IMR-90 (cell line): ENCODE data around the gene ME3. TPM values are rescaled to one million over a fixed set of nuclear protein-coding genes. Genes with fewer than 3 reads are reported as not detected.

Experiments used
- ATAC-seq: fragments of 200-7000 bp; cut with Tn5 transposase; 2 replicates; pipeline ENCODE4 v1.9.1; 2020; ENCODE audit warnings: low read depth, mild to moderate bottlenecking, moderate library complexity
- BruUV-seq: library from RNA; stranded (reverse); fragments of 400-500 nt; replicated peaks from 2 replicates; lab custom pipeline; 2021; lab: Mats Ljungman, UMichigan
- CTCF ChIA-PET: fragments of 300-600 bp; formaldehyde crosslinking; extraction: SDS; loops from one replicate; lab custom pipeline; 2021; ENCODE audit warnings: antibody characterized with exemption; lab: Yijun Ruan, JAX
- POLR2A ChIA-PET: fragments of 300-600 bp; sonication (Branson Sonifier 250); formaldehyde crosslinking; loops from one replicate; lab custom pipeline; 2022; ENCODE audit warnings: antibody characterized with exemption; ENCODE audit not compliant: unreplicated experiment; lab: Charles Lee
- DNase-seq: peaks from one replicate; pipeline ENCODE4 v3.0.0; 2013
- H2AFZ ChIP-seq: replicated peaks from 2 replicates; pipeline ENCODE3; 2013; ENCODE audit warnings: low read length, mild to moderate bottlenecking; ENCODE audit not compliant: poor library complexity
- H2AK5ac ChIP-seq: 2 replicates; pipeline ENCODE4 v1.6.1; 2013; ENCODE audit warnings: low read depth, low read length, inconsistent platforms
- H2AK9ac ChIP-seq: replicated peaks from 2 replicates; pipeline ENCODE3; 2013; ENCODE audit warnings: mild to moderate bottlenecking, low read depth, low read length, moderate library complexity; ENCODE audit not compliant: poor library complexity
- H2BK120ac ChIP-seq: 2 replicates; pipeline ENCODE4 v1.6.1; 2013; ENCODE audit warnings: low read depth, low read length, inconsistent platforms
- H2BK15ac ChIP-seq: 3 replicates; pipeline ENCODE4 v1.6.1; 2013; ENCODE audit warnings: low read depth, low read length, inconsistent platforms
- H2BK20ac ChIP-seq: 2 replicates; pipeline ENCODE4 v1.6.1; 2013; ENCODE audit warnings: low read depth, mild to moderate bottlenecking, inconsistent platforms, low read length, moderate library complexity
- H2BK5ac ChIP-seq: 2 replicates; pipeline ENCODE4 v1.6.1; 2013; ENCODE audit warnings: mild to moderate bottlenecking, low read depth, low read length, inconsistent platforms; ENCODE audit not compliant: poor library complexity, severe bottlenecking
- H3K14ac ChIP-seq: replicated peaks from 2 replicates; pipeline ENCODE4 v1.6.1; 2013; ENCODE audit warnings: low read depth, low read length, inconsistent platforms
- H3K18ac ChIP-seq: 2 replicates; pipeline ENCODE4 v1.6.1; 2013; ENCODE audit warnings: low read depth, low read length, control low read depth
- H3K23ac ChIP-seq: 2 replicates; pipeline ENCODE4 v1.6.1; 2013; ENCODE audit warnings: low read depth, low read length, inconsistent platforms
- H3K27ac ChIP-seq: 2 replicates; pipeline ENCODE4 v1.5.1; 2013; ENCODE audit warnings: mild to moderate bottlenecking, control low read depth, low read length; ENCODE audit not compliant: insufficient read depth
- H3K27me3 ChIP-seq: 2 replicates; pipeline ENCODE4 v1.6.1; 2013; ENCODE audit warnings: low read length; ENCODE audit not compliant: control insufficient read depth, insufficient read depth
- H3K36me3 ChIP-seq: 2 replicates; pipeline ENCODE4 v1.6.1; 2013; ENCODE audit warnings: low read length, mixed read lengths; ENCODE audit not compliant: control insufficient read depth, insufficient read depth
- H3K4ac ChIP-seq: 2 replicates; pipeline ENCODE4 v1.6.1; 2013; ENCODE audit warnings: low read depth, low read length, inconsistent platforms
- H3K4me1 ChIP-seq: 2 replicates; pipeline ENCODE4 v1.6.1; 2013; ENCODE audit warnings: low read length, mixed read lengths; ENCODE audit not compliant: control insufficient read depth, insufficient read depth
- H3K4me2 ChIP-seq: 2 replicates; pipeline ENCODE4 v1.6.1; 2013; ENCODE audit warnings: low read depth, mild to moderate bottlenecking, control low read depth, low read length, moderate library complexity
- H3K4me3 ChIP-seq: 2 replicates; pipeline ENCODE4 v1.5.1; 2013; ENCODE audit warnings: low read depth, mild to moderate bottlenecking, control low read depth, low read length, moderate library complexity; ENCODE audit not compliant: insufficient read depth
- H3K56ac ChIP-seq: 2 replicates; pipeline ENCODE4 v1.6.1; 2013; ENCODE audit warnings: low read length, inconsistent platforms; ENCODE audit not compliant: insufficient read depth; ENCODE audit errors: extremely low read depth
- H3K79me1 ChIP-seq, 2 experiments: 2 replicates each; pipeline ENCODE4 v1.6.1; 2013; ENCODE audit warnings: low read length in 2 of 2, inconsistent platforms in 1 of 2, low read depth in 1 of 2
- H3K9ac ChIP-seq: 2 replicates; pipeline ENCODE4 v1.6.1; 2013; ENCODE audit warnings: low read depth, low read length, control low read depth
- H3K9me1 ChIP-seq: 2 replicates; pipeline ENCODE4 v1.6.1; 2013; ENCODE audit warnings: low read length, inconsistent platforms; ENCODE audit not compliant: insufficient read depth
- H3K9me3 ChIP-seq: 2 replicates; pipeline ENCODE4 v1.6.1; 2013; ENCODE audit warnings: low read length; ENCODE audit not compliant: control insufficient read depth, insufficient read depth
- H4K20me1 ChIP-seq: 2 replicates; pipeline ENCODE4 v1.6.1; 2013; ENCODE audit warnings: low read length, inconsistent platforms; ENCODE audit not compliant: insufficient read depth
- H4K5ac ChIP-seq: 2 replicates; pipeline ENCODE4 v1.6.1; 2013; ENCODE audit warnings: mild to moderate bottlenecking, low read depth, low read length, control low read depth
- H4K8ac ChIP-seq, 2 experiments: 2 replicates each; pipeline ENCODE4 v1.6.1; 2013; ENCODE audit warnings: low read depth in 2 of 2, low read length in 2 of 2, control low read depth in 1 of 2, inconsistent platforms in 1 of 2
- H4K91ac ChIP-seq: 2 replicates; pipeline ENCODE4 v1.6.1; 2013; ENCODE audit warnings: low read depth, low read length, inconsistent platforms; ENCODE audit not compliant: insufficient read depth
- BHLHE40 ChIP-seq: fragments of 150-350 bp; IDR thresholded peaks from 2 replicates; pipeline ENCODE4 v1.6.1; 2016; ENCODE audit warnings: mild to moderate bottlenecking, low read depth, low read length
- CHD1 ChIP-seq: IDR thresholded peaks from 2 replicates; pipeline ENCODE4 v1.6.1; 2012; ENCODE audit warnings: low read depth, low read length, improper control_type of control experiment
- CTCF ChIP-seq: conservative IDR thresholded peaks from 2 replicates; pipeline ENCODE4 v1.5.1; 2012; ENCODE audit warnings: mild to moderate bottlenecking, low read depth, low read length, improper control_type of control experiment
- MAFK ChIP-seq: IDR thresholded peaks from 2 replicates; pipeline ENCODE4 v1.6.1; 2012; ENCODE audit warnings: low read depth, low read length, improper control_type of control experiment
- MAZ ChIP-seq: IDR thresholded peaks from 2 replicates; pipeline ENCODE4 v1.6.1; 2012; ENCODE audit warnings: low read depth, mild to moderate bottlenecking, low read length, improper control_type of control experiment, moderate library complexity, borderline replicate concordance
- MXI1 ChIP-seq: IDR thresholded peaks from 2 replicates; pipeline ENCODE4 v1.6.1; 2012; ENCODE audit warnings: low read depth, mild to moderate bottlenecking, low read length, moderate library complexity, borderline replicate concordance
- RAD21 ChIP-seq: IDR thresholded peaks from 2 replicates; pipeline ENCODE4 v1.6.1; 2012; ENCODE audit warnings: low read length, improper control_type of control experiment
- RCOR1 ChIP-seq: IDR thresholded peaks from 2 replicates; pipeline ENCODE4 v1.6.1; 2012; ENCODE audit warnings: mild to moderate bottlenecking, low read length, improper control_type of control experiment; ENCODE audit not compliant: insufficient replicate concordance
- RFX5 ChIP-seq: IDR thresholded peaks from 2 replicates; pipeline ENCODE4 v1.8.0; 2012; ENCODE audit warnings: low read depth, mild to moderate bottlenecking, low read length, moderate library complexity
- SMC3 ChIP-seq: fragments of 150-350 bp; IDR thresholded peaks from 2 replicates; pipeline ENCODE4 v1.6.1; 2016; ENCODE audit warnings: low read depth, mild to moderate bottlenecking, antibody characterized with exemption, low read length, moderate library complexity
- USF2 ChIP-seq: fragments of 150-350 bp; IDR thresholded peaks from 2 replicates; pipeline ENCODE4 v1.6.1; 2017; ENCODE audit warnings: mild to moderate bottlenecking, antibody characterized with exemption, low read length, low read depth
- WGBS, 2 experiments: methylation state at CpG; one replicate each; pipeline versions ENCODE4 v1.1.5 to v1.1.7; 2013; ENCODE audit warnings: missing lambda C conversion rate in 2 of 2; ENCODE audit not compliant: insufficient read length in 1 of 2; ENCODE audit errors: extremely low coverage in 2 of 2; 5-methylcytosine and 5-hydroxymethylcytosine counted together
- dilution Hi-C: fragments of 300-500 bp; cut with HindIII; formaldehyde crosslinking; loops from one replicate; pipeline ENCODE4 v1.14.3; 2018; ENCODE audit warnings: low sequenced_read_pairs; ENCODE audit not compliant: unreplicated experiment
- in situ Hi-C: fragments of 300-500 bp; cut with MboI; formaldehyde crosslinking; loops from 3 replicates; pipeline ENCODE4 v1.14.3; 2019; ENCODE audit warnings: low sequenced_read_pairs, inconsistent platforms, mixed read lengths
- intact Hi-C: fragments of 100-400 bp; cut with micrococcal nuclease; formaldehyde crosslinking; loops from 2 replicates; pipeline ENCODE4 v1.10.0; 2022
- polyA plus RNA-seq, 3 experiments: library from polyadenylated mRNA; depleted of rRNA; stranded (reverse); fragments of >200 nt; gene quantifications; 2 replicates each; pipeline ENCODE4 v1.2.3, GENCODE V29; 2012; ENCODE audit warnings: low replicate concordance in 1 of 3
- total RNA-seq: library from RNA; depleted of rRNA; stranded (reverse); fragments of >200 nt; gene quantifications from 2 replicates; pipeline ENCODE4 v1.2.3, GENCODE V29; 2012

ME3 gene
- total and polyA plus RNA-seq, 2 of the 4 experiments (the other 2 are of a cell fraction), result 7.8 to 9.0 TPM

- no peak for TF ChIP-seq USF2
- no peak for TF ChIP-seq MAZ
- no peak for TF ChIP-seq CHD1
- no peak for TF ChIP-seq MXI1
- TF ChIP-seq RFX5, result no peak
- no peak for TF ChIP-seq MAFK
- no peak for TF ChIP-seq RAD21
- TF ChIP-seq SMC3, result no peak
- no peak for TF ChIP-seq RCOR1
- TF ChIP-seq CTCF, result no peak
- no peak for TF ChIP-seq BHLHE40
- Histone ChIP-seq H2AK9ac (no peak overlapping the region), H3K27ac (no peak overlapping the region), H3K18ac (no peak overlapping the region), H3K4me3 (no peak overlapping the region), H3K27me3 (no peaks in the 10 kb centered on the region), H4K91ac (no peak overlapping the region), H2BK120ac (no peak overlapping the region), H3K23ac (no peak overlapping the region), H3K56ac (no peak overlapping the region), H2BK5ac (no peak overlapping the region), H3K9me1 (no peaks in the 10 kb centered on the region), H2AFZ (no peak overlapping the region), H4K8ac (no peak overlapping the region), H3K79me1 (no peaks in the 10 kb centered on the region), H3K36me3 (no peaks in the 10 kb centered on the region), H3K9ac (no peak overlapping the region), H3K4ac (no peak overlapping the region), H2AK5ac (no peak overlapping the region), H2BK20ac (no peak overlapping the region), H4K20me1 (no peaks in the 10 kb centered on the region), H3K14ac (no peak overlapping the region), H3K4me1 (no peaks in the 10 kb centered on the region), H4K5ac (no peak overlapping the region), H3K9me3 (no peaks in the 10 kb centered on the region), H3K4me2 (no peak overlapping the region), H2BK15ac (no peak overlapping the region)
- intact Hi-C loops, result no loop called here
- no CpG with 5 or more reads among the region's 3 CpGs for WGBS, 2 experiments
- ChIA-PET CTCF (interaction anchor here (0.6 to 1.2 kb wide), 3 partner anchors 10 to 70 kb away, joined by 3 read pairs; no protein-coding TSS in a partner anchor), POLR2A (no interaction called here)
- in situ Hi-C loops, result no loop called here
- DNase-seq, result no peak
- dilution Hi-C loops, result no loop called here
- no TSS peak for BruUV-seq
- no peak for ATAC-seq
Measured at GRCh38 chr11:86538223-86538548, 134.2 kb downstream of the ME3 start.
